Stimulated activated CD8-positive, alpha-beta memory T cell treated with anti-CD3 and anti-CD28 coated beads, Interleukin-2, amount 100 ng/mL, for 1 hour (primary cell): ENCODE data around the gene MICOS13.

ENCODE experiments used
- DNase-seq, 2 donors: peaks; one replicate each; pipeline ENCODE4 v3.0.0-alpha.2; 2020; ENCODE audit warnings: low read depth in 2 of 2

MICOS13 gene

DNA sequence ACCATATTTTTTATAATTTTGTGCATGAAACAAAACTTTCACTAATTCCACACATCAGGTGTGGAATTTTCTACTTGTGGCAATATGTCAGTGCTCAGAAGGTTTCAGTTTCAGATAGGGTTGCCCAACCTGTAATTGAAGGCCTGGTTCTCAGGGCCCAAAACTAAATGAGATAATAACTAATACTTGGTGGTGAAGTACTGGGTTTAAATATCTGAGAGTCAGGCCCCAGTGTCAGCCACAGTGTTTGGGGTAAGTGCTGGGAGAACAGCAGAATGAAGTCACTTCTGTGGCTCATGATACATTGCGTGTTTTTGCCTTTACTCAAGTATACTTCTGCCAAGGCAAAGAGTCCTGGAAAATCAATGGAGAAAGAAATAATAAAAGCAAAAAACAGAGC is 51.9 kb downstream of the MICOS13 start:
- DNase-seq, result no peak
